GM19467 (cell line): ENCODE measurements around the gene GCC1.
"Not testable (repeated sequence)": the region's sequence is repeated elsewhere in the genome, so short reads cannot be mapped to it uniquely, and the experiment has no call there.

Experiments used
- ATAC-seq: cut with Tn5 transposase; IDR thresholded peaks from one replicate; pipeline ENCODE4 v1.9.1; 2021; ENCODE audit warnings: mild to moderate bottlenecking, moderate library complexity; ENCODE audit not compliant: unreplicated experiment

Gene GCC1

GRCh38 chr7:127589896-127590295, 4.5 kb upstream of the GCC1 start:
- no peak for ATAC-seq

GRCh38 chr7:127588697-127589482, 3.5 kb upstream of the GCC1 start:
- peak; percentile 4 for ATAC-seq

GRCh38 chr7:127588019-127588696, 2.8 kb upstream of the GCC1 start, which contains the start of gene ARF5:
Gene ARF5, plus strand, starts transcription at chr7:127588411. Its CDS starts 88 bp downstream, at chr7:127588499.
- peak; percentile 74 for ATAC-seq

- no peak for ATAC-seq
Measured at GRCh38 chr7:127587663-127588018, 2.2 kb upstream of the GCC1 start.

- no peak for ATAC-seq
Measured at GRCh38 chr7:127586346-127586745, 950 bp upstream of the GCC1 start.

- ATAC-seq: no peak
Measured at GRCh38 chr7:127584648-127585043, 750 bp downstream of the GCC1 start.

- no peak for ATAC-seq
Measured at GRCh38 chr7:127582361-127582760, 3.0 kb downstream of the GCC1 start.

- ATAC-seq: no peak
Measured at GRCh38 chr7:127581716-127582115, 3.7 kb downstream of the GCC1 start.

GRCh38 chr7:127580612-127581011, 4.8 kb downstream of the GCC1 start:
- no peak for ATAC-seq

- ATAC-seq: no peak
Measured at GRCh38 chr7:127578711-127579275, 6.6 kb downstream of the GCC1 start.

- no peak for ATAC-seq
Measured at GRCh38 chr7:127578036-127578684, 7.2 kb downstream of the GCC1 start.

GRCh38 chr7:127571741-127572505, 13.5 kb downstream of the GCC1 start:
- ATAC-seq: no peak

GRCh38 chr7:127568034-127568433, 17.4 kb downstream of the GCC1 start:
- ATAC-seq: not testable (repeated sequence)

GRCh38 chr7:127566242-127566641, 19.2 kb downstream of the GCC1 start:
- no peak for ATAC-seq

- no peak for ATAC-seq
Measured at GRCh38 chr7:127557803-127558202, 27.6 kb downstream of the GCC1 start.

GRCh38 chr7:127556404-127556803, 29.0 kb downstream of the GCC1 start:
- ATAC-seq: no peak

- ATAC-seq: no peak
Measured at GRCh38 chr7:127551941-127552340, 33.5 kb downstream of the GCC1 start.

GRCh38 chr7:127550247-127550646, 35.1 kb downstream of the GCC1 start:
- ATAC-seq: no peak

- no peak for ATAC-seq
Measured at GRCh38 chr7:127546313-127546712, 39.1 kb downstream of the GCC1 start.

GRCh38 chr7:127541548-127541947, 43.8 kb downstream of the GCC1 start:
- no peak for ATAC-seq

GRCh38 chr7:127540461-127540860, 44.9 kb downstream of the GCC1 start:
- ATAC-seq: not testable (repeated sequence)
